Measurements from ENCODE around the gene GCDH.

Gene GCDH

GRCh38 chr19:12940897-12941296, 49.9 kb downstream of the GCDH start:
- DNase-seq (ENCODE audit: low spot score) = no peak

- no peak for DNase-seq (ENCODE audit: low spot score)
These were observed 52.6 kb downstream of the GCDH start for GRCh38 chr19:12943437-12944044.

- DNase-seq (ENCODE audit: low spot score) = no peak
These were observed 53.2 kb downstream of the GCDH start for GRCh38 chr19:12944104-12944674.

- DNase-seq (ENCODE audit: low spot score) = peak; percentile 100
These were observed 54.6 kb downstream of the GCDH start, which contains the start of gene RAD23A for GRCh38 chr19:12945479-12946091. RAD23A (plus strand) TSS chr19:12945862; CDS start chr19:12945949, 87 bp downstream.

GRCh38 chr19:12946092-12946721, 55.2 kb downstream of the GCDH start:
- peak; percentile 73 for DNase-seq (ENCODE audit: low spot score)

- peak; percentile 62 for DNase-seq (ENCODE audit: low spot score)
These were observed 56.0 kb downstream of the GCDH start for GRCh38 chr19:12946731-12947496.

GRCh38 chr19:12947702-12948611, 57.0 kb downstream of the GCDH start:
- DNase-seq (ENCODE audit: low spot score) = peak; percentile 99

- peak; percentile 54 for DNase-seq (ENCODE audit: low spot score)
These were observed 57.8 kb downstream of the GCDH start for GRCh38 chr19:12948612-12949362.

Measured in hematopoietic multipotent progenitor cell treated with erythropoietin and hydrocortisone succinate and interleukin-3 and kit ligand, for 15 days (in vitro differentiated cells).